T1000 (cell line): ENCODE data around the gene RNF123.
"Not testable (repeated sequence)": the region's sequence is repeated elsewhere in the genome, so short reads cannot be mapped to it uniquely, and the experiment has no call there.

Experiments used
- DNase-seq: peaks from one replicate; lab custom pipeline; 2025; ENCODE audit warnings: mixed read lengths; lab: John Stamatoyannopoulos, UW

RNF123 gene

GRCh38 chr3:49681232-49681522 lies 8.2 kb upstream of the RNF123 start:
- DNase-seq = no peak

DNA sequence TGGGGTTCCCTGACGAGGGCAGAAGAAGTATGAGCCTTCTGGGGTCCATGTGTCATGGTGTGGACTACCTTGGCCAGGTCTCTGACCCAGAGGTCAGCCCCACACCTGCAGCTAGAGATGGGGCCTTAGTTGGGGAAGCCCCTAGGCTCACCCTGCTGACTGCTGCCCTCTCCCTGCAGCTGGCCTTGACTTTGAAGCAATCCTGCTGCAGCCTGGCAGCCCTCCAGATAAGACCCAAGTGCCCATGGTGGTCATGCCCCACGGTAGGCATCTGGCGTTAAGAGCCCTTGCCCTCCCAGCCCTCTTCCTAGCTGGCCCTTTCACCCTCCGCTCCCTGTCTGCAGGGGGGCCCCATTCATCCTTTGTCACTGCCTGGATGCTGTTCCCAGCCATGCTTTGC lies 7.8 kb upstream of the RNF123 start:
- DNase-seq = no peak

- no peak for DNase-seq
Measured at GRCh38 chr3:49683162-49683561, 6.2 kb upstream of the RNF123 start.

DNA sequence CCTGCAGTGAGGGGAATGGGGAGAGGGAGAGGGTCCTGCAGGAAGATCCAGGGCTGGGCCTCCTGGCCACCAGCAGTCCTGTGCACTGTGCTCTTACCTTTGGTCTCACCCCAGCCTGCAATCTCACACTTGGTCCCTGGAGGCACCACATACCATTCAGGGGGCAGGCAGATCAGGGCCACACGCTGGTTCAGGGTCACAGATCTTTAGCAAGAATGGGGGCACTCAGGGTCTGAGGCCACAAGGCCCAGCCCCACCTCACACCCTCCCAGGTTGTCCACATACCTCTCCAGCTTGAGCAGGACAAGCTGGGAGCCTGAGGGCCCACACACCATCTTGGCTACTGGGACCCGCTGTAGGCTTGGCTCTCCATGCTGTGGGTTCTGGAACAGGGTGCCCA lies 4.9 kb upstream of the RNF123 start:
- DNase-seq = not testable (repeated sequence)

DNA sequence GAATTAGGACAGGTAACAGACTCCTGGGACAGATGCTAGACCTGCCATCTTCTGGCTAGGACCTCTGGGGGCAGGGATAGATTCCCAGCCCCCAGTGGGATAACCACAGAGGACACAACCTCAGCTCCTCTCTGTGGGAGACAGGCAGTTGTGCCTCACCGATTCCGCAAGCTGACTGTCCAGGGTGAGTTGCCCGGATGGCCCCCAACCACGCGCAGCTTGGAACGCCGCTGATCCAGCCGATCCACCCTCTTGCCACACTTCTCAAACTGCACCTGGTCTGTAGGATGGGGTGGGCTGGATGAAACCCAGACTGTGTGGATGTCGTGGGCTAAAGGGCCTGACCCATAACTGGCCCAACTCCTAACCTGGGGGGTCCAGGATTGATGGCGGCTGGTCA lies 4.3 kb upstream of the RNF123 start:
- not testable (repeated sequence) for DNase-seq

DNA sequence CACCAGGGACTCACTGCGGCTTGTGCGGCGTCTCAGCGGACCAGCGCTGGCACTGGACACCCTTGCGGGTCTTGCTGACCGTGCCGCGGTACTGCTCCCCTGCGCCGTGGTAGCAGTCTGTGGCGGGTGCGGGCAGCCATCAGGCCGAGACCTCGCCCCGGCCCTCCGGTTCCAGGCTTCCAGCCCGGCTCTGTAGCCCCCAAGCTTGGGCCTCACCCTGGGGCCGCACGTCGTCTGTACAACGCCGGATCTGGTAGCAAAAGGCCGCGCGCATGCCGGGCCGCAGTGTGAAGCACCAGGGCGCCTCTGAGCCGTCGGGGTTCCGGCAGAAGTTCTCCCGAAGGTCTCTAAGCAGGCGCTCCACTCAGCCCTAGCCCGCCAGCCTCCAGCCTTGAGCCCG lies 3.5 kb upstream of the RNF123 start:
- DNase-seq = not testable (repeated sequence)

GRCh38 chr3:49686346-49686745 lies 3.0 kb upstream of the RNF123 start:
- DNase-seq = not testable (repeated sequence)

GRCh38 chr3:49686769-49687423 lies 2.5 kb upstream of the RNF123 start:
- not testable (repeated sequence) for DNase-seq

DNA sequence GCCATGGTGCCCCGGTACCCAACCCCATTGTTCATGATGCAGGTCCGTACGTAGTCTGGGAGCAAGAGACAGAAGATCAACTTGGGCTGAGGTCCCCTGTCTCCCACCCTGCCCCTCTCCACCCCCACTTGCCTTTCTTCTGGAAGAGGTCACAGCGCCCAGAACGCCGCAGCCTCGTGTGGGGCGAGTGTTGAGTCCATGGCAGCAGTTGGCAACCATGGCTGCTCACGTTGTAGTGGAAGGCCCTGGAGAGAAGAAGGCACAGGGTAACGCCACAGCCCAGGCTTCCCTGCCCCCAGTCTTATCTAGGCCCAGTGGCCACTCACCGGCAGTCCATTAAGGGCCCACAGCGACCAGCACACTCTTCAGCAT lies 1.9 kb upstream of the RNF123 start:
- not testable (repeated sequence) for DNase-seq

GRCh38 chr3:49688338-49689045 lies 865 bp upstream of the RNF123 start:
- not testable (repeated sequence) for DNase-seq

DNA sequence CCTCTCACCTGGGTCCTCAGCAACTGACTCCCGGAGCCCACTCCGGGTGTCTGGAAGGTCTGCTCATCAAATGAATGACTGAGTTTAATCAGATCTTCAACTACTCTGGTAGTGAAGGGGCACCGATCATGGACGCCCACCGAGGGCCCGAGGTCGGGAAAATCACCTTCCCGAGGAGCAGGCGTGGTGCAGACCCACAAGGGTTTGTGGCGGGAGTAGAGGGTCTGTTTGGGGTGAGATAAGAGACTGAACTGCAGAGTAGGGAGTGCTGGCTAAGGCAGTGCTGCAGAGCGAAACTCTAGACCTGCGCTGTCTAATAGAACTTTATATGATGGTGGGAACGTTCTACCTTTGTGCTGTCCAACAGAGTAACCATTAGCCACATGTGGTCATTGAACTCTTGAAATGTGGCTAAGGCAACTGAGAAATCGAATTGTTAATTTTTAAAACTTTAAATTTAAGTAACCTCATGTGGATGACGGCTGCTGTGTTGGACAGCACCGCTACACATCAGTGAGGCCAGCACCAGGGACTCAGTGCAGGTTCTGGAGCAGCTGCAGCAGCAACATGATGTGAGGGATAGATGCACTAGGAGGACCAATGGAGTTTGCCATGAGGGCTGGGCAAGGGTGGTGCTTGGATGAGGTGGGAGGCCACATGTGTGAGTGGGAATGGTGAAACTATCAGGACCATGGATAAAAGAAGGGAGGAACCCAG lies 709 bp downstream of the RNF123 start:
- DNase-seq = not testable (repeated sequence)

GRCh38 chr3:49690856-49691255 lies 1.5 kb downstream of the RNF123 start:
- DNase-seq = not testable (repeated sequence)

DNA sequence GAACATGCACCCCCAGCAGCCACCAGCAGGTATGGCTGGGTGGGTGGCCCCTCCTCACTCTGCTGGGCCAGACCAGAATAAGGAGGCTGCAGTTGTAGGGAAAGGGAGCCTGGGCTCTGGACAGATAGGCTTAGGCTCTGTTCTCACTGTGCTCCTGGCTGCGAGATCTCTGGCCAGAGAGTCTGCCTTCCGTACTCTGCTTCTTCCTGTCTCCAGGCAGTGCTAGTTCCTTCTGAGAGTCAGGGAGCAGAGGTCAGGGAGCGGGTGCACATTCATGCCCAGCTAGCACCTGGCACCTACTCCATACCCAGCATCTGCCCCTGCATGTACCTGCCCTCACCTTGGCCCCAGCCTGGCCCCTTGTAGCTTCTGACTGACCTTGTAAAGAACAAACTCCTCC lies 2.1 kb downstream of the RNF123 start:
- not testable (repeated sequence) for DNase-seq

DNA sequence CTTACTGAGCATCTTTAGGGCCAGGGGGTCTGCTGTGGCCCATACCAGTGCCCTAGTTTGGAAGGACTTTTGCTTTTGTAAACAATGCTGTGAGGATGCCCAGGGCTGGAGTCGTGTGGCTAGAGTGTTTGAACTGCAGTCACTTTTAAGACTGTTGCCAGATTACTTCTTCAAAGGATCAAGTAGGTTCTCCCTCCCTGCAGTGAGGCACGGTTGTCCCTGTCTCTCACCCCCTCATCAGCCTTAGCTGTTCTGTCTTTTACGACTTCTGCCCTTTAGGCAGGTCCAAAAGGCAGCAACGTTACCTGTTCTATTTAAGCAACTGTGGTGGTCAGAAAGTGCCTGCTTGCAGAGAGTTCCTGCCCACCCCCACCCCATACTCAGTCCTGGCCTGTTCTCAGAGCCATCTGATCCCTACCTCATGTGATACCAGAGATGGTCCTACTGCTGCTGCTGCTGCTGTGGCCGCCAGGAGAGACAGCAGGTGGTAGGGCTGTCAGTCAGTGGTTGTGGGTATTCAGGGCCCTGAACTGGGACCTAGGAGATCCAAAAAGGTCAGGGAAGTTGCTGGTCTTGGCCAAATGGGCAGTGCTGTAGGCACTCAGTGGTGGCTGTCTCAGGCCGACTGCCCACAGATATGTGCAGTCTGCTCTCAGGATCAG lies 5.2 kb downstream of the RNF123 start:
- not testable (repeated sequence) for DNase-seq

GRCh38 chr3:49695350-49696015 lies 6.1 kb downstream of the RNF123 start:
- DNase-seq = not testable (repeated sequence)

DNA sequence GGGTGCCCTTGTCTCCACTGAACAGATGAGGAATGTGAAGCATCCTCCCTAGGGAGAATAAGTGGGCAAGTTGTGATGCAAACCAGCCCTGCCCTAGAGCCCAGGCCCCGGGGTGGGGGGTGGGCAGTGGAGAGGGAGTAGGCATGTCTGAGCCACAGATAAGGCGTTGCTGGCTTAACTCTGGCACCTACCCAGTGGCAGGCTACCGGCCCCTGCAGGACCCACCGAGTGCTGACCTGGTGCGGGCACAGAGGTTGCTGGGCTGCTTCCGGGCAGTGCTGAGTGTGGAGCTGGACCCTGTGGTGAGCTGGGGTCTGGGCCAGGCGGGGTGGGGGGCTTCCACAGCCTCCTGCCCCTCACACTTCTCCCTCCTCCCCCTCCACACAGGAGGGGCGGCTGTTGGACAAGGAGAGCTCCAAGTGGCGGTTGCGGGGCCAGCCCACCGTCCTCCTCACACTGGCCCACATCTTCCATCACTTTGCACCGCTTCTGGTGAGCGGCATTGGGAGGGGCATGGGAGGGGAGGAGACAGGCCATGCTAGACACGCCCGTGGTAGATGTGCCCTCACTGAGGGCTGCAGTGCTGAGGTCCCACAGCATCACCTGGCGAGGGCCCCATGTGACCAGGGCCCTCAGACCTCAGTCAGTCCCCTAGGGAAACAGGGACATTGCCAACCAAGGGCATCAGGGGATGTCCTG lies 10.1 kb downstream of the RNF123 start:
- DNase-seq = no peak

GRCh38 chr3:49700014-49700413 lies 10.7 kb downstream of the RNF123 start:
- DNase-seq = no peak

GRCh38 chr3:49700453-49701128 lies 11.2 kb downstream of the RNF123 start:
- DNase-seq = no peak

DNA sequence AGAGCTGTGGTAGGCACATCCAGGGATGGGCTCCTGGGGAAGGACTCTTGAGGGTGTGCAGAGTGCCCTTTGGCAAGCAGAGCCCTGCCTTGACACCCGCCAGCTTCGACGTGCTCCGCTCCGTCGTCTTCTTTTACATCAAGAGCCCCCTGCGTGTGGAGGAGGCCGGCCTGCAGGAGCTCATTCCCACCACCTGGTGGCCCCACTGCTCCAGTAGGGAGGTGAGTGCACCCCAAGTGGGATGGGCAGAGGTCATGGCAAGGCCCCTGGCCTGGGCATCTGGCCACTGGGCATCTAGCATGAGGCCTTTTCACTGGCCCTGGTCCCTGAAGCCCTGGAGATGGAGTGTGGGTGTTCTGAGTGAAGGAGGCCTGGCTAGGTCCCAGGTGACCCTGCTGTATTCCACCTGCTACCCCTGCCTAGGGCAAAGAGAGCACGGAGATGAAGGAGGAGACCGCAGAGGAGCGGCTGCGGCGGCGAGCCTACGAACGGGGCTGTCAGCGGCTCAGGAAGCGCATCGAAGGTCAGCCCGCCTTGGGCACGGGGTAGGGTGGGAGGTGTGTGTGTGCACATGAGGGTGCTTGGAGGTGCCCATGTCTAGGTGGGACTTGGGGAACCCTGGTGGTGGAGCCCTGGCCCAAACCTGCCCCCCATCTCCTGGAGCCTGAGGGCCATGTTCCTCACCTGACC lies 12.2 kb downstream of the RNF123 start:
- DNase-seq = no peak

GRCh38 chr3:49702672-49703071 lies 13.3 kb downstream of the RNF123 start:
- DNase-seq = no peak
